PFSK-1 (cell line): Measurements from ENCODE around the gene NOC2L.

Experiments
- POLR2AphosphoS5 ChIP-seq: IDR thresholded peaks from 2 replicates; pipeline ENCODE4 v1.6.1; 2012; ENCODE audit warnings: low read depth, mild to moderate bottlenecking, control low read depth, low read length, moderate library complexity
- TAF1 ChIP-seq: IDR thresholded peaks from 2 replicates; pipeline ENCODE4 v1.6.1; 2012; ENCODE audit warnings: low read length, control low read depth, borderline replicate concordance; ENCODE audit not compliant: insufficient read depth

GRCh38 chr1:963746-964525 lies 4.9 kb upstream of the NOC2L start:
- TF ChIP-seq POLR2AphosphoS5: no peak
- no peak for TF ChIP-seq TAF1
